HG03342 (cell line): ENCODE data around the gene ARL15.
A peak's percentile ranks its signal among the peaks of the same experiment; 100 is the strongest.

Experiments used
- ATAC-seq: cut with Tn5 transposase; IDR thresholded peaks from one replicate; pipeline ENCODE4 v1.9.1; 2021; ENCODE audit warnings: mild to moderate bottlenecking, moderate library complexity; ENCODE audit not compliant: unreplicated experiment

The ARL15 gene

DNA sequence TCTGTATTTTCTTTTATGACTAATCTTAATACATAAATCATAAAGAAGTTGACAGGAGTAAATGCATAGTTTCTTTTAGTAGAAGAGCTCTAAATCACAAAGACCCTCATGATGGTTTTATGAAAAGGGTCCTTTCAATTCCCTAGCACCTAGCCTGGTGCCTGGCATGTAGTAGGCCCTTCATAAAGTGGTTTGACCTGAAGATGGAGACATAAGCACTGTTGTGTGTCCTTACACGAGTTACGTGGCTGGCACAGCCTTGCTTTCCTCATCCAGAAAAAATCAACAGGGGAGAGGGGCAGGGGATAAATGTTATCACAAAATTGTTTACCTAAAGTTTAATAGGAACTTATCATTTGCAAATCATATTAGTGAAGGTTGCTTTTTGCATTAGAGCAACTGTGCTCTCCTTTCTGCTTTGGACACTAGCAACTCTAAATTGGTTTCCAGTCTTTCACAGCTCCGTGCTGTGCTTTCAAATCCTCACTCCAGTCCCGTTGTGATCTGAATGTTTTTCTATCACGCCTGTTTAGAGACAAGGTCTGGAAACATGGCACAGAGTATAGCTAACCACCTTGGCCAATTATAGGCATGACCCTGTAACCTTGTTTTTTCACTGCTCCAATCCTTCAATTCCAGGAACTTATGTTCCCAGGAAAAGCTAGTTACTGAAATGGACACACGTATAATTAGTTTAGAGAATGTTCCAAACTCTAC is 55.7 kb downstream of the ARL15 start:
- no peak for ATAC-seq

DNA sequence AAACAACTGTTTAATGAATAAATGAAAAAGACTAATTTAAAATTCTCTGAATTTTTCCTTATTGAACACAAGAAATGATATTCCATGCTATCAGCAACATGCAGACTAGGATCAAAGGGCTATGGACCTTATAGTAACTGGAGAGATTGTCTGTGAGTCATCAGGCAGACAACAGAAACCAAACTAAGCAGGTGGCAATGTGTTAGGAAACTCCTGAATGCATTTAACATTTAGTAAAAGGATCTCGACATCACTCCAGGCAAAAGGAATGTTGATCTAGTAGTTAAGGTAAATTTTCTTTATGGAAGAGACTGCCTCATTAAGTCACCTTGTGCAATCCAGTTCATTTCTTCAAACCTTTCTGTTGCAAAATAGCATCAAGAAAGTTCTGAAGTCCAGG is 58.4 kb downstream of the ARL15 start:
- ATAC-seq = no peak

GRCh38 chr5:54249210-54250028 is 61.0 kb downstream of the ARL15 start:
- peak; percentile 59 for ATAC-seq

DNA sequence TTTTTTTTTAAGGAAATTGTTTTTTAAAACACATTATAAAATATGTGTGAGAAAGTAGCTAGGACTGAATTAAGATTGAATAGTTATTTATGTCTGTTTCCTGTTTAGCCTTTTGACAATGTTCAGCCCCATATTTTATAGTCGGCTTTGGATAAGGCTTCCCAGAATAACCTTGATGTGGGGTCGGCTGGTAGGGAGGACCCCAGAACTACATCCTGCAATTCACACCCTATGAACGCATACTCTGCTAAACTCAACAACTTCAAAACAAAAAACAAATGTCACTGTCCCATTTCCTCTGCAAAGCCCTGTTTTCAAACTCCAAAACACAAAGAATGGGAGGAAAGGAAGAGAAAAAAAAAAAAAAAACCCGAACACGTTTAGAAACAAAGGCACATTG is 63.1 kb downstream of the ARL15 start:
- no peak for ATAC-seq

DNA sequence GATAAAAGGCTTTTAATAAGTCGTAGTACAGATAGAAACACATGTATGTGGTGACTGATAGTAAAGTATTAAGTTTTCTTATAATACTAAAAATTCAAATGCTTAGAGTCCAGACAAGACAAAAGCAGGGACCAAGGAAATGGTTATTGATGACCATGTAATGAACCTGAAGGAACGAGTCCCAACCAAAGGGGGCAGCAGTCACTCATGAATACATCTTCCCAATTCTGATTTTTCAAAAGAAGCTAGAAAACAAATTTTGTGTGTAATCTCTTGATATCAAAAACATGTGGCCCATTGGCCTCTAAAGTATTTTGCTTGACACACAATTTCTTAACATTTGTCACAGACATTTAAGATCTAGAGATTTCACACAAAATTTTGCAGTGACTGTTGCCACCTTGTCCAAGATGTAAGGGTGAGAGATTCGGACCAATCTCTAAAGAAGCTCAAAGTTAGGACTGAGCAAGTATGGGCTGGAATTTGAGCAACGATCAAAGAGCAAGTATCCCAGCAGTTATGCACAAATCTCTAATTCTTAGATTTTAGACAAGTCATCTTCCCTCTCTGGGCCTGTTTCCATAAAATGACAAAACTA is 66.8 kb downstream of the ARL15 start:
- ATAC-seq = peak; percentile 70

- ATAC-seq = no peak
Measured at GRCh38 chr5:54242297-54242696, 68.1 kb downstream of the ARL15 start.

DNA sequence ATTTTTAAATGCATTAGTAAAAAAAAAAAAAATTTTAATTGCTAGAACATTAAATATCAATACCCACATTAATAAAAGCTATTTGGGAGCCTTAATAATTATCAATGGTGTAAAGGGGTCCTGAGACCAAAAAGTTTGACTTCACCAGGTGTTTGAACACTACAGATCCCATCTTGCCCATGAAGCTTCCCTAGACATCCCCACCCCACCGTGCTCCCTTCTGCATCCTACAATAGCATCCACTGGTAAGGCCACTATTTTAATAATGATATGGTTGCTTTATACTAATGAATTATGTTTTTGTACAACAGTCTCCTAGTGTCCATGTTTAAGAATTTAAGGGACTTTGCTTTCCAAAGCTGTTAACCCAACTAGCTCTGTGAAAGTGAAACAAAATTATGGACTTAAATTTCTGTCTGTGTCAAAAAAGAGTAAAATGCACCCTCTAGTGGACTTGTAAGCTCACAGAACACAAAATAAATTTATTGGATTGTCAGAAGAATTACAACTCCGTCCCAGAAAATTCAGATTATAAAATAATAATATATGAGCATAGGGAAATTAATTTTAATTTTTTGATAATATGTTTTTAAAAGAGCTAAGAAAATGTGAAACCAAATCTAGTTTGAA is 76.0 kb downstream of the ARL15 start:
- peak; percentile 66 for ATAC-seq

GRCh38 chr5:54230936-54231685 is 79.3 kb downstream of the ARL15 start:
- no peak for ATAC-seq

DNA sequence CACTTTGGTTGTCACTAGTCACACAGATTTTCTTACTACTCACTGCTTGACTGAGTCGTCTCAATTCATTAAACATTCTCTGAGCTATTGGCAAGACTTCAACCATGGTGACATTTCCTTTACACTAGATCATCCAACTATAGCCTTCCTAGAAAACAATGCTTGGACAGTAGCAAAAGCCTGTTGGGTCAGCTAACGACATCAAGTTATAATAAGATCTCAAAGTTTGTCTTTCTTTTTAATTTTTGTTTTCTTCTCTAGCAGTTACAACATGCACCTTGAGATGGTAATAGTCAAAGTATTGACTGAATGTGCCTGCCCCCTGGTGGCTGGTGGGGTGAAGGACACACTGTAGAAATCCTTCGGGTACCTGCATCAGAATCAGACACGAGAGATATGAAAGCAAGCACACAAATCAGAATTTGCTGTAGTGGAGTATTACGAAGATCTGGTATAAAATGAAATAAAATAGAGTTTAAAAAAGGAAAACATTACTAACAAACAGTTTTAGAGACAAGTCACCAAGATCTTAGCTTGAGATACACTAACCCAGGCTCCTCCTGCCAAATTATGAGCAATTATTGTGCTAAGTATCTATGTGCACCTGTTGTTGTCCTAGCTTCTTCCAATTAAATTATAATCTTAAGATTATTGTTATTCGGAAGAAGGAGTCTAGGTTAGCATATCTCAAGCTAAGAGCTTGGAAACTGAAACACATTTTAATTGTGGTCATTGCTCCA is 81.2 kb downstream of the ARL15 start:
- ATAC-seq = peak; percentile 97

- ATAC-seq = no peak
Measured at GRCh38 chr5:54227759-54228158, 82.6 kb downstream of the ARL15 start.

DNA sequence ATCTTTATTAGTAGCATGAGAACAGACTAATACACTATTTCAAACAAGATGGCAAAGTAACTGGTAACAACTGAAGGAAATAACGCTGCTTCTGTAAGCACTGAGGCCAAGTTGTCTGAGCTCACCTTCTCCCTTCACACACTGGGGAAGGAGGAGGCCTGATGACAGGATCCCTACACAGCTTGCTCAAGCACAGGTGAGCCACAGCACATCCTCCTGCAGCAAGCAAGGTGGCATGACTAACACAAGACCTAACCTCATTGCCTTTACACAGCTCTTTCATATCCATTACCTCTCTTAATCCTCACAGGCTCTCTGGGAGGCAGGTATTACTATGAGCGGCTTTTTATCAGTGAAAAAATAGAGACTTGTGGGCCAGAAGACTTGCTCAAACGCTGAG is 83.3 kb downstream of the ARL15 start:
- ATAC-seq = no peak

DNA sequence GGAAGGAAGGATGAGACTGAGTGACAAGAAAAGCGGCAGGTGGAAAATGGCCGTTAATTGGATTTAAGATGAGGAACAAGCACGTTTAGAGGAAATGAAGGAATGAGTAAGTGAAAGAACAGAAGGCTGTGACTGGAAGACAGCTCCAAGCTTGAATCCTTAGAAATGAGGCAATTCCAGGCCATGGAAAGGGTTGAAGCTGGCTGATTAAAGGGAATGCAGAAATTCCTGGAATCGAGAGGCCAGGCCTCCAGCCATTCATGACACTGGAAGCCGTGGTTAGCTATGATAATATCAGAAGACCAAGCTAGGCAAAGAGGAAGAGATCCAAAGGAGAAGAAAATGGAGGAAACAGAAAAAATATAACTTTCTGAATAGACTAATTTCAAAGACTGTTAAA is 84.2 kb downstream of the ARL15 start:
- ATAC-seq = no peak

GRCh38 chr5:54224103-54224826 is 86.1 kb downstream of the ARL15 start:
- ATAC-seq = no peak

- no peak for ATAC-seq
Measured at GRCh38 chr5:54222336-54222735, 88.0 kb downstream of the ARL15 start.

DNA sequence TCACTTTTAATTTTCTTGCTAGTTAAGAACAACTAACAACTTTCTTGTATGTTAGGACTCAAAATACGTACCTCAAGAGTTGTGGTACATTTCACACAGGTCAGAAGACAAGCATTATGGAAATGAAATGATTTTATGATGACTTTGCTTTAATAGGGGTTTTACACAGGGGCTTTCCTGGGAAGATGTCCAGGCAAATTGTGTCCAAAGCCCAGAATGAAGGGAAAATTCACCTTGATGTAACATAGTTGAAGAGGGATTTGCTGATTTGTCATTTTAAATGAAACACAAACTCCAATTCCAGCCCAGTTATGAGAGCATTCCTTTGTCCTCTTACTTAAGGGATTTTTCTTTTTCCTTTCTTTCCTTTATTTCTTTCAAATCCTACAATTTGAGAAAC is 89.2 kb downstream of the ARL15 start:
- no peak for ATAC-seq

DNA sequence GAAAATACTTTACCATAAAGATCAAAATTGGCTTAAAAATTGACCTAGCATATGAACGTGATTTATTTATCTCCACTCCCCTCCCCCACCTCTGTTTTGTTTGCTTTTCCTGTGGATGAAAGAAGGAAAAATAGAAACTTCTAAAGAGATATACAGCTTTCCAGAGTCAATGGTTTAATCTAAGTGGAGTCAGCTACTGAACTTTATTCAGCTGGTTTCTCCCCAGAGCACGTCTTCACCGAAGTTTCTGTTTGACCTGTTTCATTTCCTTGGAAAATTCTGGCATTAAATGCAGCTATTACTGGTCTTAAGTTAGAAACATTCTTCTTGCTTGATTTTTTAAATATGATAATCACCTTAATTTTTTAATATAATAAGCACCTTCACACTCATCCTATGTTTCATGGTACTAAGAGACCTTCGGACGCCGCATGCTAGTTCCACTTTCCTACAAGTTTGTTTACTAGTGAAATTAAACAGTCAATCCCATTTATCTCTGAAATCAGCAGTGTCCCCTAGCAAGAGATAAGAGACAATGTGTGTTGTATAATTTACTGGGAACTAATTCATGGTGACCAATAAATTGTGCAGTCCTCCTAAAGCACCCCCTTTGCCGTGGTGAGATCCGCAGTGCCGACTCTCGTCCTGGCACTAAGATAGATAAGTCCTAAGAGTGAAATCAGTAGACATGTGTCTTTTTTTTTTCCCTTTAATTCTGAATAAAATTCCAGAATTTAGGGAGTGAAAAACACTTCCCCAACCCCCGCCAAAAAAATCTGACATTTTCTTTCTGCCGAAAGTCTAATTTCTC is 89.9 kb downstream of the ARL15 start:
- ATAC-seq = no peak

GRCh38 chr5:54217826-54218503 is 92.4 kb downstream of the ARL15 start:
- peak; percentile 77 for ATAC-seq

DNA sequence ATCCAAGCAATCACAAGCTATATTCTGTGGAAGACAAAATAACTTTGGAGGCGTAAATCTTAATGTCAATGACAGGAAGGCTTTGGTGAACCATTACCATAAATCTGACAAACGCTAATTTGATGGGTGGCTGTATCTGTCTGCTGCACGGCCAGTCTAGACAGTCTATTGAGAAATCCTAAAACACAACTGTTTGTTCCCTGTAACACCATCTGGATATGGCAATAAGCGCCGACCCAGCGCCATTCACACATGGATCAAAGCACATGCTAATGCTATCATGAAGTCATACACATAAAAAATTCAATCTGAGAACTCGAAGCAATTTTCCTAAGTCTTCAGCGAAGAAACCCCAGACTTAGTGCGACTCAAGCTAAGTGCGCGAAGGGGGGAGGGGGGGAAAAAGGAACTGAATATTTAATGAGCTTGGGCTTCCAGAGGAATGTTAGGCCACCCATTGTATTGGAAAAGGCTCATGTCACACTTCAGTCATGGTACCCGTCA is 95.1 kb downstream of the ARL15 start:
- no peak for ATAC-seq
